GM12892 (cell line): ENCODE results near the gene RABIF.

Source experiments
- POLR2A ChIP-seq: IDR thresholded peaks from 2 replicates; pipeline ENCODE4 v1.6.1; 2011; ENCODE audit warnings: low read depth, low read length, control low read depth
- TAF1 ChIP-seq: IDR thresholded peaks from 2 replicates; pipeline ENCODE4 v1.6.1; 2011; ENCODE audit warnings: low read depth, mild to moderate bottlenecking, control low read depth, low read length, borderline replicate concordance

DNA sequence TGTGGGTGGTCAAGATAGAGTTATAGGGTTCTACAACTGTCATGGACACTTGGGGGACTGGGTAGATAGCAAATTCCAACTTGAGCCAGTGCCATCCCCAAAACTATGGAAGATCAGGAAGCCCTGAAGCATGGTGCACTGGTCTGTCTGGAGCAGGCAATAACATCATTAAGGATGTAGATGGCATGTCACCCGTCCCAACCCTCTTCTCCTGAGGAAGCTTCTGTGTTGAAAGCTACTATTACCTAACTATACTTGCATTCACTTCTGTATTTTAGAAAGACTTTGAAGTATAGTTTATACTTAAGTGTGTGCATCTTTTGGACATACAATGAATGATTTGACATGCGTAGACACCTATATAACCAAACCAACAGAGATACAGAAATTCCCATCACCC is 32.9 kb downstream of the RABIF start:
- no peak for TF ChIP-seq TAF1
- TF ChIP-seq POLR2A, result no peak
